Neuronal stem cell (in vitro differentiated cells): ENCODE data around the gene PAK3.

Experiments used
- DNase-seq: peaks from one replicate; pipeline ENCODE4 v3.0.0-alpha.2; 2013; ENCODE audit warnings: low spot score
- H2AFZ ChIP-seq: one replicate; pipeline ENCODE4 v1.6.1; 2013; ENCODE audit warnings: mild to moderate bottlenecking, low read length, inconsistent platforms
- H2AK5ac ChIP-seq: 2 replicates; pipeline ENCODE4 v1.6.1; 2013; ENCODE audit warnings: low read depth, mild to moderate bottlenecking, inconsistent platforms, low read length, moderate library complexity, mixed read lengths
- H2BK120ac ChIP-seq: 2 replicates; pipeline ENCODE4 v1.6.1; 2013; ENCODE audit warnings: low read depth, mild to moderate bottlenecking, inconsistent platforms, low read length, moderate library complexity, mixed read lengths
- H2BK12ac ChIP-seq: one replicate; pipeline ENCODE4 v1.6.1; 2013; ENCODE audit warnings: low read length, inconsistent platforms
- H2BK15ac ChIP-seq: 2 replicates; pipeline ENCODE4 v1.6.1; 2013; ENCODE audit warnings: mild to moderate bottlenecking, low read length, inconsistent platforms, mixed read lengths
- H2BK5ac ChIP-seq: one replicate; pipeline ENCODE4 v1.6.1; 2013; ENCODE audit warnings: inconsistent platforms, mild to moderate bottlenecking, low read length, moderate library complexity
- H3K14ac ChIP-seq: one replicate; pipeline ENCODE4 v1.6.1; 2013; ENCODE audit warnings: low read length, inconsistent platforms
- H3K18ac ChIP-seq: 2 replicates; pipeline ENCODE4 v1.6.1; 2013; ENCODE audit warnings: low read length, inconsistent platforms
- H3K23ac ChIP-seq: 2 replicates; pipeline ENCODE4 v1.6.1; 2013; ENCODE audit warnings: low read depth, mild to moderate bottlenecking, mixed read lengths, low read length, inconsistent platforms; ENCODE audit not compliant: poor library complexity
- H3K27ac ChIP-seq: replicated peaks from 3 replicates; pipeline ENCODE4 v1.5.1; 2013; ENCODE audit warnings: low read length, inconsistent platforms
- H3K27me3 ChIP-seq, 3 experiments: 2 replicates each; pipeline ENCODE4 v1.6.1; 2013; ENCODE audit warnings: low read length in 3 of 3, mild to moderate bottlenecking in 2 of 3, inconsistent platforms in 1 of 3, low read depth in 1 of 3, mixed read lengths in 1 of 3, moderate library complexity in 1 of 3; ENCODE audit not compliant: control insufficient read depth in 3 of 3, insufficient read depth in 3 of 3
- H3K36me3 ChIP-seq, 2 donors: replicated peaks in 1 of 2; 2 replicates each; pipeline ENCODE4 v1.6.1; 2013; ENCODE audit warnings: low read length in 2 of 2; ENCODE audit not compliant: control insufficient read depth in 2 of 2, insufficient read depth in 2 of 2
- H3K4ac ChIP-seq: 2 replicates; pipeline ENCODE4 v1.6.1; 2013; ENCODE audit warnings: inconsistent platforms, mild to moderate bottlenecking, low read length, moderate library complexity
- H3K4me1 ChIP-seq, 2 donors: 1 replicate in 1 of 2; 2 replicates in 1 of 2; pipeline ENCODE4 v1.6.1; 2013; ENCODE audit warnings: low read length in 2 of 2, low read depth in 1 of 2; ENCODE audit not compliant: control insufficient read depth in 2 of 2, insufficient read depth in 1 of 2
- H3K4me2 ChIP-seq: one replicate; pipeline ENCODE4 v1.6.1; 2013; ENCODE audit warnings: mild to moderate bottlenecking, low read length, inconsistent platforms; ENCODE audit not compliant: insufficient read depth, poor library complexity, severe bottlenecking
- H3K4me3 ChIP-seq, 2 donors: 2 replicates each; pipeline ENCODE4 v1.5.1; 2013; ENCODE audit warnings: low read length in 2 of 2, mild to moderate bottlenecking in 2 of 2, inconsistent platforms in 1 of 2, moderate library complexity in 1 of 2
- H3K79me1 ChIP-seq: one replicate; pipeline ENCODE4 v1.6.1; 2013; ENCODE audit warnings: low read depth, mild to moderate bottlenecking, inconsistent platforms, low read length, moderate library complexity
- H3K9ac ChIP-seq: one replicate; pipeline ENCODE4 v1.6.1; 2013; ENCODE audit warnings: mild to moderate bottlenecking, low read depth, low read length, inconsistent platforms; ENCODE audit not compliant: poor library complexity
- H3K9me3 ChIP-seq, 2 donors: replicated peaks in 1 of 2; 2 replicates each; pipeline versions ENCODE3 to v1.6.1; 2013; ENCODE audit warnings: low read length in 2 of 2, mild to moderate bottlenecking in 2 of 2, inconsistent platforms in 1 of 2, low read depth in 1 of 2, mixed read lengths in 1 of 2, moderate library complexity in 1 of 2; ENCODE audit not compliant: control insufficient read depth in 2 of 2, insufficient read depth in 1 of 2
- H4K8ac ChIP-seq: one replicate; pipeline ENCODE4 v1.6.1; 2013; ENCODE audit warnings: low read depth, mild to moderate bottlenecking, inconsistent platforms, low read length, moderate library complexity
- H4K91ac ChIP-seq: one replicate; pipeline ENCODE4 v1.6.1; 2013; ENCODE audit warnings: low read length, low read depth, mild to moderate bottlenecking, inconsistent platforms; ENCODE audit not compliant: poor library complexity
- WGBS, 2 donors: extraction: QIAGEN DNeasy Blood & Tissue Kit; methylation state at CpG; one replicate each; pipeline ENCODE4 v1.1.7; 2013; ENCODE audit warnings: missing lambda C conversion rate in 2 of 2, mixed read lengths in 1 of 2; ENCODE audit not compliant: insufficient read length in 2 of 2, insufficient replicate concordance in 1 of 2; ENCODE audit errors: extremely low coverage in 2 of 2; 5-methylcytosine and 5-hydroxymethylcytosine counted together

The PAK3 gene

GRCh38 chrX:111170017-111170416, 74.0 kb downstream of the PAK3 start:
- H3K4me1 ChIP-seq, result no peaks in the 10 kb centered on the region
- H4K91ac ChIP-seq, result no peak overlapping the region
- no peak overlapping the region for H3K27ac ChIP-seq
- no CpG with 5 or more reads among the region's 1 CpG for WGBS, 2 donors
- no peak overlapping the region for H3K18ac ChIP-seq
- no peak overlapping the region for H3K14ac ChIP-seq
- H4K8ac ChIP-seq, result no peak overlapping the region
- H3K36me3 ChIP-seq, result no peaks in the 10 kb centered on the region
- no peak for DNase-seq
- H3K4me3 ChIP-seq, result no peak overlapping the region
- H3K4me2 ChIP-seq, result no peak overlapping the region
- no peak overlapping the region for H3K23ac ChIP-seq
- H2AK5ac ChIP-seq, result no peak overlapping the region
- H3K79me1 ChIP-seq, result no peaks in the 10 kb centered on the region
- no peak overlapping the region for H2BK12ac ChIP-seq
- no peak overlapping the region for H2BK120ac ChIP-seq
- no peak overlapping the region for H2BK5ac ChIP-seq
- no peak overlapping the region for H2BK15ac ChIP-seq
- no peak overlapping the region for H2AFZ ChIP-seq
- no peak overlapping the region for H3K9ac ChIP-seq
- no peaks in the 10 kb centered on the region for H3K27me3 ChIP-seq
- no peaks in the 10 kb centered on the region for H3K9me3 ChIP-seq
- H3K4ac ChIP-seq, result no peak overlapping the region

GRCh38 chrX:111180750-111181240, 84.8 kb downstream of the PAK3 start:
- Histone ChIP-seq H2BK12ac (no peak overlapping the region), H3K4me1 (peaks cover 0 to 2% of the 10 kb centered on the region in 2 donors), H3K36me3 (no peaks in the 10 kb centered on the region), H3K27me3 (peaks cover 0 to 7% (median 0%) of the 10 kb centered on the region in 3 experiments), H3K18ac (no peak overlapping the region), H3K4ac (no peak overlapping the region), H2BK15ac (no peak overlapping the region), H3K79me1 (no peaks in the 10 kb centered on the region), H3K27ac (no peak overlapping the region), H3K4me3 (no peak overlapping the region), H2AK5ac (no peak overlapping the region), H3K9me3 (no peaks in the 10 kb centered on the region), H2BK5ac (no peak overlapping the region), H3K14ac (no peak overlapping the region), H4K8ac (no peak overlapping the region), H2AFZ (no peak overlapping the region), H2BK120ac (no peak overlapping the region), H3K9ac (no peak overlapping the region), H4K91ac (no peak overlapping the region), H3K23ac (no peak overlapping the region), H3K4me2 (no peak overlapping the region)
- no CpG with 5 or more reads among the region's 2 CpGs for WGBS, 2 donors
- no peak for DNase-seq

DNA sequence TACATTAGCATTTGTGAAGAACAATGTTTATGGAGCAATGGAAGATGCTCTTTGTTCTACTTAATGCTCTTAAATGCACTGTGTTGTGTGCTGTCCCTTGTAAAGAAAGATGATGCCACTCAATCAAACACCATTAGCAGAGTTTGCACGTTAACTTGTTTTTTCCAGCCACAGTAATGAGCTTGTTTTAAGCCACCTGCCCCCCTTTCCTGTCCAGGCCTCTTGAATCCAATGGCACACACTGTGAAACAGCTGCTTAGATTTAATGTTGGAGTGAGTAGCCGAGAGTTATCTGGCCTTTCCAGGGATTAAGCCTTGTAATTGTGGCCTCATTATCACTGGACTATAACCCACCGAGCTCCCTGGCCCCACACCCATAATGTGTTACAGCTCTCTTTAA, 86.0 kb downstream of the PAK3 start:
- Histone ChIP-seq H3K9ac (no peak overlapping the region), H3K4me1 (peaks cover 0 to 2% of the 10 kb centered on the region in 2 donors), H3K79me1 (no peaks in the 10 kb centered on the region), H3K4me3 (no peak overlapping the region), H3K36me3 (no peaks in the 10 kb centered on the region), H4K91ac (no peak overlapping the region), H2AFZ (no peak overlapping the region), H3K23ac (no peak overlapping the region), H2BK15ac (no peak overlapping the region), H3K18ac (no peak overlapping the region), H2BK12ac (no peak overlapping the region), H3K27me3 (peaks cover 0 to 7% (median 0%) of the 10 kb centered on the region in 3 experiments), H3K9me3 (no peaks in the 10 kb centered on the region), H3K14ac (no peak overlapping the region), H4K8ac (no peak overlapping the region), H2BK5ac (no peak overlapping the region), H2AK5ac (no peak overlapping the region), H3K4ac (no peak overlapping the region), H2BK120ac (no peak overlapping the region), H3K4me2 (no peak overlapping the region), H3K27ac (peak overlapping the region; percentile 73)
- peak; percentile 43 for DNase-seq
- no CpG with 5 or more reads among the region's 3 CpGs for WGBS, 2 donors

- Histone ChIP-seq H3K4me2 (no peak overlapping the region), H3K9ac (no peak overlapping the region), H3K23ac (no peak overlapping the region), H3K27me3 (peaks cover 0 to 7% (median 0%) of the 10 kb centered on the region in 3 experiments), H4K91ac (no peak overlapping the region), H2BK12ac (no peak overlapping the region), H2AFZ (no peak overlapping the region), H3K4me1 (peaks cover 0 to 2% of the 10 kb centered on the region in 2 donors), H3K14ac (no peak overlapping the region), H3K9me3 (no peaks in the 10 kb centered on the region), H3K36me3 (no peaks in the 10 kb centered on the region), H2BK120ac (no peak overlapping the region), H4K8ac (no peak overlapping the region), H3K18ac (no peak overlapping the region), H3K4ac (no peak overlapping the region), H2BK15ac (no peak overlapping the region), H2BK5ac (no peak overlapping the region), H2AK5ac (no peak overlapping the region), H3K79me1 (no peaks in the 10 kb centered on the region), H3K4me3 (no peak overlapping the region), H3K27ac (no peak overlapping the region)
- DNase-seq, result no peak
These were observed 87.0 kb downstream of the PAK3 start for GRCh38 chrX:111182997-111183396.
